ENCODE results near the gene SH3BP4.

GRCh38 chr2:235031686-235032373, 80.0 kb downstream of the SH3BP4 start:
- no peak for TF ChIP-seq POLR2A (IDR thresholded peaks at IDR 0.05; ENCODE audit: low read depth, low read length)
- no peak for TF ChIP-seq SPI1 (IDR thresholded peaks at IDR 0.05; ENCODE audit: low read depth, low read length)
